Endometrium (tissue), 2 donors: ENCODE data around the gene NEDD9.

Source experiments
- FAIRE-seq: peaks from 2 replicates; lab custom pipeline; 2012; peaks lifted over from hg19 to GRCh38; lab: Jason Lieb, UNC
- donor health status: control.
- donor health status: control.

NEDD9 gene

DNA sequence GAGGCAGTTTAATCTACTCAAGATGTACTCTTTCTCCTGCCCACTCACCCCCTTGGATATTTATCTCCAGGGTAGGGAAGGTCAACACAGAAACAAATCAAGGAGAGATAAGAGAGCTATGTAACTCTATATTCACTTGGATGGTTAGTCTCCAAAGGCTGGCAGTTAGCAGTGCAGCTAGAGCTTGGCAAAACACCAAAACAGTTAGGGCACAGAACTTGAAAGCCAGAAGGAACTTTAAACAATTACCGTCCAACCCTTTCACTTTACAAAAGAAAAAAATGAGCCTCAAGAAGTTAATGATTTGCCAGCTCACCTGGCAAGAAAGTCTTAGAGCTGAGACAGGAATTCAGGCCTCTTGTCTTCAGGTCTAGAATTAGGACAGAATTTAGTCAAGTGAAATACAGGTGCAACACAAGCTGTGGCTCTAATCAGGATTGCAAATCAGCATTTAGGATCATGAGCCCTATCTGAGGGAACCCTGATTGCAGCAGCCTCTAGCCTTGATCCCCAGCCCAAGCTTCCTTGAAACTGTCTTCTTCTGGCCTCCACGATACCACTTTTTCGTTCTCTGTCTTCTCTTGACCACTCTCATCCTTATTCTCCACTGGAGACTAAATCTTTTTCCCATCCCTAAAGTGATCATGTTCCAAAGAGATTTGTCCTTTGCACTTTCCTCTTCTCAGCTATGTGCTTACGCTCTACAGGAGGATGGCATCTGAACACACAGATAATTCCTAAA lies 14.9 kb downstream of the NEDD9 start:
- FAIRE-seq, result no peak

DNA sequence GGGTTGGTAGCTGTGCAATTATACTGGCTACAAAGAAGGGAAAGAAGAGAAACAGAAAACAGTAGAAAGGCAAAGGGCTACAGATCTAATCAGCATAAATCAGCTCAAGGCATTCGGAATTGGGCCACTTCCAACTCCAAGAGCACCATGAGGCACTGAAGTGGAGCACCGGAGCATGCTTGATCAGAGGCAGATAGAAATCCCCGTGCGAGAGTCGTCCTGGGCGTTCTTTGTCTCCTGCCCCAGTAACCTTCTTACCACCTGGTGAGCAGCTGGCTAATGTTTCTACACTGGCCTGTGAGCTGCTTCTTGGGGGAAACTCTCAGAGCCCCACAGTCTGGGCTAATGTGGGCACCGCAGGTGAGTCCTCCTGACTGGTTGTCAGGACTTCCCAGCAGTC lies 16.7 kb downstream of the NEDD9 start:
- no peak for FAIRE-seq

DNA sequence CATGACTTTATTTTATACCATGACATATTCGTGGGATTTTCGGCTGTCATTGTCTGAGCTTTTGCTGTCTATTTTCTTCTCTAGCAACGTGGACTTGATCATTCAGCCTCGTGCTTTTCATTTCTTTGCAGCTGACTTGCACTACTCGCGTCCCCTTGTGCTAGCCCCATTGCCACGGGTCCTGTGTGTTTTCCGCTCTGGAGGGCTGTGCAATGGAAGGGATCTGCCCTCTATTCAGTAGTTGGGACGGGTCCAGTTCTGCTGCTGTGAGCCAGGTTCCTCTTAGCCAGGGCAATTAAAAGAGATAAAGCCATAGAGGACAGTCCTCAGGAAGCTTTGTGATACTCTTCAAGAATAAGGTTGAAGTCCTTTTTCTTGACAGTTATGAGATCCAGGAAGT lies 17.6 kb downstream of the NEDD9 start:
- FAIRE-seq, result no peak

DNA sequence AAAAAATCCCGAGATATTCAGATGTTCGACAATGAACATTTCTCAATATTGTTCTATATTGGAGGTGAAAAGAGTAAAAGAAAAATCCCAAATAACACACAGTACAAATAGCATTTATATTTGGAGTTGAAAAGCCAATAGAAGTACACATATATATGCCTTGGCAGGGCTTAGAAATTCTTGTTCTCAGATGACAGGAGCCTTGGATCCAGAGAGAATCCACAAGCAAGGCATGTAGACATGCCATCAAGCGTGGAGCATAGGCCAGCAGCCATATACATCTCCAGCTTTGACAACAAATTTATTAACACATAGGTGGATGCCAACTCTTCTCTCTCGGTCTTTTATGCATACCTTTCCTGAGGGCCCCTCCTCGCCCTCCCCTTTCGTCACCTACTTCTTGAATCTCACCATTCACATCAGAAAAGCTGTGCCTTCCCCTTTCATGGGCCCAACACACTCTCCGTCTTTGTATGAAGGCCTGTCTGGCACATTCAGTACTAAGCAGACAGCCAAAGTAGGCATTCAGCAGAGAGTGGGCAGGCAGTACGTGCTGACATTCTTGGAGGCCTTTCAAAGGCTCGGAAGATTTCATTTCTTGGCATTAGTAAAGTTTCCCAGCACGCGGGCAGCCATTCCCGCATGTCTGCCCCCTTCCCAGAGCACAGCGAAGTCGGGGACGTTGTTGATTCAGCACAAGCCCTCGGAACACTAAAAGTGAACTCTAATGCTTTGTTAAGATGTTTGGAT lies 18.2 kb downstream of the NEDD9 start:
- FAIRE-seq, result no peak

DNA sequence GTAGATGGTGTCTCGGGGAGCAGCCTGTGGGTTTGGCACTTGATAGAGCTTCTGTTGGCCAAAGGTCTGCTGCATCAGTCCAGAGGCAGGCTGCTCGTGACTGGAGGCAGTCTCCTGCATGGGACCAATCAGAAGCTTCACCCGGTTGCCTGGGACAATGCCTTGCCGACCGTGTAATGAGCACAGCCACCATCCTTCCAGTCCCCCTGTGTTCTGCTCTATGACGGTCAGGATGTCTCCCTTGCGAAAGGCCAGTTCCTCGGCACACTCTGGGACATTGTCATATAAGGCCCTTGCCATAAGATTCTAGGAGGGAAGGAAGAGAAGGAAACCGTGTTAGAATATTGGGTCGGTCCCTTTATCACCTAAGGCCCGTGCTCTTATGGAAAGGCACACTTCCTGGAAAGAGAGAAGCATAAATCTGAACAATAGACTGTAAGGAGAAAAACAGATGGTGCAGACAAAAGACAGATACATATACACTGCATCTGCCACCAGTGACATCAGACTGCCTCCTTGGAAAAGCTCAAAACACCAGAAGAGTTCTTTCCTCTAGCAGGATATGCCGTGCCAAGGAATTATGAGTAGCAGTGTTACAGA lies 18.9 kb downstream of the NEDD9 start:
- no peak for FAIRE-seq

- FAIRE-seq, result no peak
These were observed 19.8 kb downstream of the NEDD9 start for GRCh38 chr6:11212664-11213063.

DNA sequence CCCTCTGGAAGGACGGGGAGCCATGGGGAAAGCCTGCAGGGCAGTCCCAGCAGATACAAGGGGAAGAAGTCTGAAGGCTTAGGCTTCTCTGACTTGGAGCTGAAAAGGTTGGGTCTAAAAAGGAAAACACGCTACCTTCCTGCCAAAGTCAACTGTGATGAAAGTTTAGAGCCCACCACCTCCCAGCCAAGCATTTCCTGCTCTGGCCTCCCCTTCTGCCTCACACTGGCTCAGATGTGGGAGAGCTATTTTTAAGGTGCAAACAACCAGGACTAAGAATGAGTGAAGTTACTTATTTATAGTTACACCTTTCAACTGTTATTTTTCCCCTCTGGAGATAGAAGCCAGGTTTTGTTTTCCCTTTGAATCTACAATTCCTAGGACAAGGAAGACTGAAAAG lies 21.2 kb downstream of the NEDD9 start:
- FAIRE-seq, result no peak

- no peak for FAIRE-seq
These were observed 21.9 kb downstream of the NEDD9 start for GRCh38 chr6:11210386-11211138.

DNA sequence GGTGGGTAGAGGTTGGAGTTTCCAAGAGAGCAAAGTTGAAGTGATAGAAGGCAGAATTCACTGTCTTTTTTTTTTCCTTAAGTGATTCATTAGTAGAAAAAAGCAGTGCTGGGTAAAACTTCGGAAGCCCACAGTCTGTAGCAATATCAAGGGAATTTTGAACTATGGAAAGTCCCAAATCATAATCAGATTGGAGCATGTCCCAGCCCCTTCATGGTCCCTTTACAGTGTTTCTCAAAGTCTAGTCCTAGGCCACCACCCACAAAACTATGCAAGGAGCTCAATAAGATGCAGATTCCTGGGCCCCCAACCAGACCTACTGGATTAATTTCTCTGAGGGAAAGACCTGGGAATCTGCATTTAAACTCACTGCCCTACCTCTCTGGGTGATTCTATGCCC lies 22.6 kb downstream of the NEDD9 start:
- FAIRE-seq, result no peak

- FAIRE-seq, result no peak
These were observed 23.1 kb downstream of the NEDD9 start for GRCh38 chr6:11209369-11209768.

- no peak for FAIRE-seq
These were observed 23.6 kb downstream of the NEDD9 start for GRCh38 chr6:11208854-11209253.

- no peak for FAIRE-seq
These were observed 24.2 kb downstream of the NEDD9 start for GRCh38 chr6:11208267-11208666.

DNA sequence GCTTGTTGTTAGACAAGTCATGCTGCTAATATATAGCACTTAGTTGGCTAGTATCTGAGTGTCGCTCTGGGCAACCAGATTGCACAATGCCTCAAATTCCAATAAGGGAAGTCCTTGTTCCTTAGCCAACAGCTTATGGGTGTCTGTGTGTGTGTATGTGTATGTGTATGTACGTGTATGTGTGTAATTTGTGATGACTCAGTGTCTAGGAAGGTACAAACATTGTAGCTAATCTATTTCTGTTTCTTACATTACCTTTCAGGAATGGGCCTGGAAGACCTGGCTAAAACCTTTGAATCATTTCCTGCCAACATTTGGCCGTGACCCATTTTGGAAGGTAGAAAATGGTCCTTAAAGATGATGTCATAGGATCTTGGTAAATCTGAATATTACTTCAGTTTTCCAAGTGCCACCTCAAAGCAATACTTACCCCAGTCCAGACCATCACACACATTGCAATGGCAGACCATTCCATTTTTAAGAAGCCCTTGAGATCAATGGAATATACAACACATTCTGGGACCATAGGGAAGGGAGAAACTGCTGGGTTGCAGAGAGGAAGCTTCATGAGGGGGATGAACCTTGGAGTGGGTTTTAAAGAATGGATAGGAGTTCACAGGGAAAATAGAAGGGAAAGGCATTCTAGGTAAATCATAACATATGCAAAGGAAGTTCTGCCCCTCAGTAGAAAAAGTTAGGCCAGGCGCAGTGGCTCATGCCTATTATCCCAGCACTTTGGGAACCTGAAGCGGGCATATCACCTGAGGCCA lies 25.1 kb downstream of the NEDD9 start:
- no peak for FAIRE-seq

DNA sequence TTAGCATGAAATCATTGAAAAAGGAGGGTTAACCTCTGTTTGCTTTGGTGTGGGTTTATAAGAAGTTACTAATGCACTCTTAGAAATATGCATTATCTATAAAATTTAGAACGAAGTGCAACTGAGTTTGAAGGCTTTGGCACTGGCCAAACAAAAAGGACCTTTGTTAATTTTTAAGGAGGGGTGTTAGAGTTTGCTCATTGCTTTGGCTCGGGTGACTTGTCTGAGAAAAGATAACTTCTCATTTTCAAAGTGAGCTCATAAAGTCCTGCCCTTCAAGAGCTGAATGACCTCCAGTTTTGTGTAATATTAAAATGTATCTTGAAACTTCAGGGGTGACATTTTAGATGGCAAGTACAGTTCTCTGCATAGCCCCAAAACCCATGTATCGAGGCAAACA lies 25.9 kb downstream of the NEDD9 start:
- FAIRE-seq, result no peak

- no peak for FAIRE-seq
These were observed 27.6 kb downstream of the NEDD9 start for GRCh38 chr6:11204794-11205366.

- no peak for FAIRE-seq
These were observed 28.5 kb downstream of the NEDD9 start for GRCh38 chr6:11204005-11204399.

DNA sequence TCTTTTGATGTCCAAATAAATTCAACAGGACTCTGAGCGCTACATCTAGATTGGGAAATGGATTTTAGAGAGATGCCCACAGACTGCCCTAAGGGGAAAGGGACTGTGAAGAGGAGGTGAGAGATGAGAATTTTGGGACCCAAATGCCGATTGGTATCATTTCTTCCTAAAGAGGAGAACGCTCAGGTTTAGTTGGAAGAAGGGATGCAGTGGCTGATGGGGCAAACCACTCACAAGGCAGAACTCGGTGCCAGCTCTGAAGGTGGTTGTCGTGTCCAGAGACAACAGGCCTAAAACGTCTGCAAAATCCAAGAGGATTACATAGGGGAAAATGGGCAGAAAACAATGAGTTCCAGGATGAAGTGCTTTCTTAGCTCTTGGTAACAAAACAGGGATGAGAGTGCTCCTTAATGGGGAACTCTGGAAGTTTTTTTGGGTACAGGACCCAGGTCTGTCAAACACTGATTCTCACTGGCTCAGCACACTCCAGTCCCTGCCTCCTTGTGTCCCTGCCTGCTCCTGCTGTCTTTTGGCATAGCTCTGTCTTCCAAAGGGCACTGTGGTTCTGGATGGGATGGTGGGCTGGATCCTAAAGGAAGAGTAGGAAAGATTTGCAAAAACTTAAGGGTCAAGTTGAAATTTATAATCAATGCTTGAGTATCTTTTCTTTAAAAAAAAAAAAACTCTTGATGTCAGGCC lies 29.0 kb downstream of the NEDD9 start:
- FAIRE-seq, result no peak

- FAIRE-seq, result no peak
These were observed 29.8 kb downstream of the NEDD9 start for GRCh38 chr6:11202513-11203305.

DNA sequence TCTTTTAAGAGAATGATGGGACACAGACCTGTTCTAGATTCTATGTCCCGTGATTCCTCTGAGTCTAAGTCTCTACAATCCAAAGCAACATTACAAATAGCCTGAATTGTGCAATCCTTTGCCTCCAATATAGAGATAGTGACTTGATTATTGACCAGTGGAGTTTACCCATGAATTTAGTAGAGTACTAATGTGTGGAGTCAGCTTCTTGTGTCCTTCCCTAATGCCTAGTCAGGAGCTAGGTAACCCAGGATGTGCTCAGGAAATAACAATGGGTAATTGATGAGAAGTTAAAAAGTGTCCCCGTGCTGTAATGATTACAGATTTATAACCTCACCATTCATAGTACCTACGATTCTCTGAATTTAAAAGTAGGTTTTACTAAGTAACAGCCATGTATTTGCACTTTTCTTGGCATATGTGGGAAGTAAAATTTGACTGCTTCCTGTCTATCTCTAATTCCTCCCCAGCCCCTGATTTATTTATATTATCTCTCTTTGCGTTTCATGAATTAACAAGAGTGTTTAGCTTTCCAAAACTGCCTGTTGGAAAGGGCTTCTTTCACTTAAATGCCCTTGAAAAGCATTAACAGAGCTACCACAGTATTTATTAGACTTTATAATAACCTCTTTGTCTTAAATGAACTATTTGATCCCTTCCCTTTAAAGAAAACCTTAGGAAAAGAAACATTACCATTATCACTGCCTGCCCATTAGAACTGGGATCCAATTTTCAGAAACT lies 30.5 kb downstream of the NEDD9 start:
- FAIRE-seq, result no peak
